HepG2 (cell line): Measurements from ENCODE around the gene ACE2. TPM values are rescaled to one million over a fixed set of nuclear protein-coding genes. Genes with fewer than 3 reads are reported as not detected.

ENCODE experiments used
- ATAC-seq: fragments of 200-7000 bp; cut with Tn5 transposase; 3 replicates; pipeline ENCODE4 v1.9.1; 2020; ENCODE audit warnings: mild to moderate bottlenecking, moderate library complexity
- BruUV-seq: library from RNA; stranded (reverse); fragments of 400-500 nt; replicated peaks from 2 replicates; lab custom pipeline; 2021; lab: Mats Ljungman, UMichigan
- CTCF ChIA-PET: fragments of 300-600 bp; formaldehyde crosslinking; extraction: SDS; loops from one replicate; lab custom pipeline; 2021; ENCODE audit warnings: low total read pairs, inconsistent platforms, low intra/inter-chr PET ratio; lab: Yijun Ruan, JAX
- POLR2A ChIA-PET: fragments of 350-600 bp; sonication (Branson Sonifier 250); formaldehyde crosslinking; loops from one replicate; lab custom pipeline; 2020; ENCODE audit warnings: antibody characterized with exemption, inconsistent platforms; lab: Yijun Ruan, JAX
- DNase-seq: peaks from one replicate; pipeline ENCODE4 v3.0.0-alpha.2; 2015; ENCODE audit warnings: low spot score
- FAIRE-seq: peaks from 3 replicates; lab custom pipeline; 2011; peaks lifted over from hg19 to GRCh38; lab: Jason Lieb, UNC
- H2AFZ ChIP-seq: one replicate; pipeline ENCODE4 v1.6.1; 2011; ENCODE audit warnings: low read length, inconsistent platforms
- H3K27ac ChIP-seq: fragments of 300-600 bp; 3 replicates; pipeline ENCODE4 v1.8.0; 2011; ENCODE audit warnings: mixed run types, mild to moderate bottlenecking, mixed read lengths, low read length, inconsistent platforms; ENCODE audit not compliant: insufficient read depth; ENCODE audit errors: extremely low read length
- H3K27me3 ChIP-seq, 2 experiments: fragments of 200-600 bp in 1 of 2; 2 replicates in 1 of 2; 3 replicates in 1 of 2; pipeline versions ENCODE4 v1.6.0 to v1.8.0; 2011; ENCODE audit warnings: low read length in 2 of 2, mild to moderate bottlenecking in 2 of 2, moderate library complexity in 2 of 2, inconsistent platforms in 1 of 2; ENCODE audit not compliant: insufficient read depth in 2 of 2, control insufficient read depth in 1 of 2
- H3K36me3 ChIP-seq, 2 experiments: fragments of 200-600 bp in 1 of 2; replicated peaks in 1 of 2; 2 replicates in 1 of 2; 3 replicates in 1 of 2; pipeline versions ENCODE4 v1.5.1 to v1.8.0; 2011; ENCODE audit warnings: low read length in 2 of 2, inconsistent platforms in 1 of 2; ENCODE audit not compliant: insufficient read depth in 2 of 2, control insufficient read depth in 1 of 2
- H3K4me1 ChIP-seq: 2 replicates; pipeline ENCODE4 v1.5.1; 2012; ENCODE audit warnings: low read length, inconsistent platforms; ENCODE audit not compliant: insufficient read depth
- H3K4me2 ChIP-seq: 2 replicates; pipeline ENCODE4 v1.6.0; 2011; ENCODE audit warnings: low read depth, low read length, inconsistent platforms
- H3K4me3 ChIP-seq, 3 experiments: fragments of 200-600 bp in 1 of 3; sonication (generic), shearing (Covaris generic) in 1 of 3; replicated peaks in 1 of 3; 2 replicates each; pipeline ENCODE4 v1.5.1; 2011 to 2016; ENCODE audit warnings: low read length in 3 of 3, inconsistent platforms in 2 of 3, low read depth in 2 of 3, mild to moderate bottlenecking in 2 of 3, control low read depth in 1 of 3, mixed read lengths in 1 of 3; ENCODE audit not compliant: insufficient read depth in 1 of 3
- H3K79me2 ChIP-seq: one replicate; pipeline ENCODE4 v1.6.1; 2011; ENCODE audit warnings: low read length, inconsistent platforms; ENCODE audit not compliant: insufficient read depth
- H3K9ac ChIP-seq: 2 replicates; pipeline ENCODE4 v1.6.0; 2011; ENCODE audit warnings: mild to moderate bottlenecking, low read depth, low read length, inconsistent platforms; ENCODE audit not compliant: insufficient read depth
- H3K9me3 ChIP-seq: 2 replicates; pipeline ENCODE4 v1.5.1; 2012; ENCODE audit warnings: mild to moderate bottlenecking, low read length
- H4K20me1 ChIP-seq: 2 replicates; pipeline ENCODE4 v1.6.0; 2011; ENCODE audit warnings: inconsistent platforms, mild to moderate bottlenecking, low read length, moderate library complexity; ENCODE audit not compliant: insufficient read depth
- ATRX ChIP-seq: sonication (generic); formaldehyde crosslinking; IDR thresholded peaks from 2 replicates; pipeline ENCODE4 v1.4.0; 2020; ENCODE audit warnings: missing genetic modification reagents, borderline replicate concordance
- CHD2 ChIP-seq: IDR thresholded peaks from 2 replicates; pipeline ENCODE4 v1.6.1; 2011; ENCODE audit warnings: low read depth, low read length, improper control_type of control experiment
- IRF2 ChIP-seq: IDR thresholded peaks from 2 replicates; pipeline ENCODE4 v1.6.1; 2018; ENCODE audit warnings: missing genetic modification reagents, missing compliant biosample characterization
- JUNB ChIP-seq: sonication (generic); formaldehyde crosslinking; IDR thresholded peaks from 2 replicates; pipeline ENCODE4 v1.8.0; 2022; ENCODE audit warnings: missing genetic modification reagents, mild to moderate bottlenecking, borderline replicate concordance
- SMAD3 ChIP-seq: sonication (generic); formaldehyde crosslinking; IDR thresholded peaks from 2 replicates; pipeline ENCODE4 v1.4.0; 2020; ENCODE audit warnings: missing genetic modification reagents
- ZMAT3 ChIP-seq: sonication (generic); formaldehyde crosslinking; conservative IDR thresholded peaks from 2 replicates; pipeline ENCODE4 v1.7.0; 2021; ENCODE audit warnings: missing genetic modification reagents
- ZNF33A ChIP-seq: sonication (generic); formaldehyde crosslinking; IDR thresholded peaks from 2 replicates; pipeline ENCODE4 v1.5.1; 2020; ENCODE audit warnings: missing genetic modification reagents, mild to moderate bottlenecking, moderate library complexity, borderline replicate concordance
- ZSCAN22 ChIP-seq: sonication (generic); formaldehyde crosslinking; IDR thresholded peaks from 2 replicates; pipeline ENCODE4 v1.4.0; 2020; ENCODE audit warnings: mild to moderate bottlenecking, missing genetic modification reagents
- WGBS: methylation state at CpG from one replicate; pipeline ENCODE4 v1.1.6; 2017; ENCODE audit warnings: low lambda C conversion rate; 5-methylcytosine and 5-hydroxymethylcytosine counted together
- in situ Hi-C: cut with HindIII; loops from 2 replicates; pipeline ENCODE4 v1.10.0; 2017; ENCODE audit warnings: low pct_unique_long_range_greater_than_20kb; ENCODE audit not compliant: extremely low pct_ligation_motif_present
- intact Hi-C: fragments of 100-400 bp; cut with micrococcal nuclease; formaldehyde crosslinking; loops from one replicate; pipeline ENCODE4 v1.10.0; 2022; ENCODE audit not compliant: unreplicated experiment
- polyA plus RNA-seq, 8 experiments: library from polyadenylated mRNA; depleted of rRNA in 3 of 8; stranded (reverse) in 7 of 8; unstranded in 1 of 8; fragments of >200 nt; fragmentation: Illumina TruSeq in 4 of 8; extraction: Trizol in 4 of 8; gene quantifications; 2 replicates each; pipeline versions ENCODE4 v1.2.1 to v1.2.3, GENCODE V29; 2011 to 2016; ENCODE audit warnings: low read depth in 4 of 8, missing spikeins in 1 of 8, mixed read lengths in 1 of 8; ENCODE audit not compliant: insufficient read depth in 1 of 8
- total RNA-seq, 5 experiments: library from RNA; depleted of rRNA; stranded (reverse); fragments of >200 nt; fragmentation: Illumina TruSeq; extraction: Trizol; gene quantifications; 2 replicates each; pipeline ENCODE4 v1.2.3, GENCODE V29; 2016; ENCODE audit warnings: low read depth in 1 of 5
- TF ChIP-seq, protein P1 (sequence below): sonication (generic); formaldehyde crosslinking; IDR thresholded peaks from 2 replicates; pipeline ENCODE4 v1.4.0; 2020; ENCODE audit warnings: missing genetic modification reagents, low read depth, mild to moderate bottlenecking, borderline replicate concordance
- TF ChIP-seq, protein P2 (sequence below): sonication (generic); formaldehyde crosslinking; IDR thresholded peaks from 2 replicates; pipeline ENCODE4 v1.5.0; 2020; ENCODE audit warnings: mild to moderate bottlenecking, missing genetic modification reagents
- TF ChIP-seq, protein P3 (sequence below): sonication (generic); formaldehyde crosslinking; IDR thresholded peaks from 2 replicates; pipeline ENCODE4 v1.4.0; 2020; ENCODE audit warnings: mild to moderate bottlenecking, missing genetic modification reagents

ACE2 gene
- total and polyA plus RNA-seq, 2 of the 13 experiments (the other 11 are each of a cell fraction or from before 2014, with no cell fraction given): 0.46 to 3.1 TPM

DNA sequence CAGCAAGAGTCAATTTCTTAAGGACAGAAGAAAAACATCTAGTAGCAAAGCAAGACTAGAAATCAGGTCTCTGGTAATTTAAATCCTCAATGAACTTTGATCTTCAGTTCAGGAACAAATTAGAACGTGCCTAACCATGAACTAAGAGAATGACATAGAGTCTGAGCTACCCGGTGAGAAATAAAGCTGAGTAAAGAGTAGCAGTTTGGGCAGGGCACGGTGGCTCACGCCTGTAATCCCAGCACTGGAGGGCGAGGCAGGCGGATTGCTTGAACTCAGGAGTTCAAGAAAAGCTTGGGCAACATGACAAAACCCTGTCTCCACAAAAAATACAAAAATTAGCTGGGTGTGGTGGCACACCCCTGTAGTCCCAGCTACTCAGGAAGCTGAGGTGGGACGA lies 37.7 kb downstream of the ACE2 start:
- ATAC-seq (no peak), FAIRE-seq (no peak), DNase-seq (no peak)
- Histone ChIP-seq H3K4me1 (peaks cover 10% of the 10 kb centered on the region), H3K79me2 (no peaks in the 10 kb centered on the region), H3K4me2 (no peak overlapping the region), H3K36me3 (no peaks in the 10 kb centered on the region), H3K27me3 (no peaks in the 10 kb centered on the region), H2AFZ (no peak overlapping the region), H4K20me1 (no peaks in the 10 kb centered on the region), H3K9me3 (no peaks in the 10 kb centered on the region), H3K4me3 (no peak overlapping the region), H3K27ac (no peak overlapping the region), H3K9ac (no peak overlapping the region)
- no TSS peak for BruUV-seq
- intact Hi-C loops: no loop called here
- TF ChIP-seq JUNB (CRISPR knock-in tag) (no peak), ZMAT3 (CRISPR knock-in tag) (no peak), CHD2 (no peak), ZNF33A (CRISPR knock-in tag) (no peak), ATRX (CRISPR knock-in tag) (no peak), IRF2 (CRISPR knock-in tag) (no peak), SMAD3 (CRISPR knock-in tag) (no peak), ZSCAN22 (CRISPR knock-in tag) (no peak)
- TF ChIP-seq, protein P1, sequence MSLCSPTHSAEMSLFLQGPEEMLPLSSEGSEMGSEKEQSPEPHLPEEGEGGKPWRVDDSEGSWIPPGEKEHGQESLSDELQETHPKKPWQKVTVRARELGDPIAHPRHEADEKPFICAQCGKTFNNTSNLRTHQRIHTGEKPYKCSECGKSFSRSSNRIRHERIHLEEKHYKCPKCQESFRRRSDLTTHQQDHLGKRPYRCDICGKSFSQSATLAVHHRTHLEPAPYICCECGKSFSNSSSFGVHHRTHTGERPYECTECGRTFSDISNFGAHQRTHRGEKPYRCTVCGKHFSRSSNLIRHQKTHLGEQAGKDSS (CRISPR knock-in tag): no peak
- TF ChIP-seq, protein P2, sequence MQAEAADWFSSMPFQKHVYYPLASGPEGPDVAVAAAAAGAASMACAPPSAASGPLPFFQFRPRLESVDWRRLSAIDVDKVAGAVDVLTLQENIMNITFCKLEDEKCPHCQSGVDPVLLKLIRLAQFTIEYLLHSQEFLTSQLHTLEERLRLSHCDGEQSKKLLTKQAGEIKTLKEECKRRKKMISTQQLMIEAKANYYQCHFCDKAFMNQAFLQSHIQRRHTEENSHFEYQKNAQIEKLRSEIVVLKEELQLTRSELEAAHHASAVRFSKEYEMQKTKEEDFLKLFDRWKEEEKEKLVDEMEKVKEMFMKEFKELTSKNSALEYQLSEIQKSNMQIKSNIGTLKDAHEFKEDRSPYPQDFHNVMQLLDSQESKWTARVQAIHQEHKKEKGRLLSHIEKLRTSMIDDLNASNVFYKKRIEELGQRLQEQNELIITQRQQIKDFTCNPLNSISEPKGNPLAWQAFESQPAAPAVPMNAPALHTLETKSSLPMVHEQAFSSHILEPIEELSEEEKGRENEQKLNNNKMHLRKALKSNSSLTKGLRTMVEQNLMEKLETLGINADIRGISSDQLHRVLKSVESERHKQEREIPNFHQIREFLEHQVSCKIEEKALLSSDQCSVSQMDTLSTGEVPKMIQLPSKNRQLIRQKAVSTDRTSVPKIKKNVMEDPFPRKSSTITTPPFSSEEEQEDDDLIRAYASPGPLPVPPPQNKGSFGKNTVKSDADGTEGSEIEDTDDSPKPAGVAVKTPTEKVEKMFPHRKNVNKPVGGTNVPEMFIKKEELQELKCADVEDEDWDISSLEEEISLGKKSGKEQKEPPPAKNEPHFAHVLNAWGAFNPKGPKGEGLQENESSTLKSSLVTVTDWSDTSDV (CRISPR knock-in tag): no peak
- TF ChIP-seq, protein P3, sequence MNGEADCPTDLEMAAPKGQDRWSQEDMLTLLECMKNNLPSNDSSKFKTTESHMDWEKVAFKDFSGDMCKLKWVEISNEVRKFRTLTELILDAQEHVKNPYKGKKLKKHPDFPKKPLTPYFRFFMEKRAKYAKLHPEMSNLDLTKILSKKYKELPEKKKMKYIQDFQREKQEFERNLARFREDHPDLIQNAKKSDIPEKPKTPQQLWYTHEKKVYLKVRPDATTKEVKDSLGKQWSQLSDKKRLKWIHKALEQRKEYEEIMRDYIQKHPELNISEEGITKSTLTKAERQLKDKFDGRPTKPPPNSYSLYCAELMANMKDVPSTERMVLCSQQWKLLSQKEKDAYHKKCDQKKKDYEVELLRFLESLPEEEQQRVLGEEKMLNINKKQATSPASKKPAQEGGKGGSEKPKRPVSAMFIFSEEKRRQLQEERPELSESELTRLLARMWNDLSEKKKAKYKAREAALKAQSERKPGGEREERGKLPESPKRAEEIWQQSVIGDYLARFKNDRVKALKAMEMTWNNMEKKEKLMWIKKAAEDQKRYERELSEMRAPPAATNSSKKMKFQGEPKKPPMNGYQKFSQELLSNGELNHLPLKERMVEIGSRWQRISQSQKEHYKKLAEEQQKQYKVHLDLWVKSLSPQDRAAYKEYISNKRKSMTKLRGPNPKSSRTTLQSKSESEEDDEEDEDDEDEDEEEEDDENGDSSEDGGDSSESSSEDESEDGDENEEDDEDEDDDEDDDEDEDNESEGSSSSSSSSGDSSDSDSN (CRISPR knock-in tag): no peak
- POLR2A ChIA-PET: no interaction called here
- 4% methylated on average over 7 of the region's 7 CpGs for WGBS
- CTCF ChIA-PET: no interaction called here
- in situ Hi-C loops: loop anchor here (10.0 kb wide), 2 partner anchors 58 to 218 kb away; partner anchors contain the start of gene BMX
